GOT3 (cell line): Measurements from ENCODE around the gene TNNC2.
"Not testable (repeated sequence)": the region's sequence is repeated elsewhere in the genome, so short reads cannot be mapped to it uniquely, and the experiment has no call there.

Experiments used
- DNase-seq: peaks from one replicate; lab custom pipeline; 2025; ENCODE audit warnings: mixed read lengths; lab: John Stamatoyannopoulos, UW

The TNNC2 gene

DNA sequence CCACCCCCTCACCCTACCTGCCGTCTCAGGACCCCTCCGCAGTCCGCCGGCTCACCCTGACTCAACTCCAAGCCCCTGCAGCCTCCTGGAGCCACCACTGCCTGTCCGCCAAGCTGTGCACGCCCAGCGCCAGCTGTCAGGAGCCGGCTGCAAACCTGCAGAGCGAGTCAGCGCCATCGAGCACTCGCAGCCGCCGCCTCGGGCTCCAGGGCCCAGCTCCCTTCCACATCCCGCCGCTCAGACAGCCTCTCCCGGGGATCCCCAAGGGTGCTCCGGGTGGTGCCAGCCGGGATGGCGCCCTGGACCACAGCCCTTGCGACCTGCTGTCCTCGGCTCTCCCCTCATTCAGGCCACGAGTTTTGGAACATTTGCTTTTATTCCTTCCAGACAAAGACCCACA is 4.3 kb downstream of the TNNC2 start:
- no peak for DNase-seq

DNA sequence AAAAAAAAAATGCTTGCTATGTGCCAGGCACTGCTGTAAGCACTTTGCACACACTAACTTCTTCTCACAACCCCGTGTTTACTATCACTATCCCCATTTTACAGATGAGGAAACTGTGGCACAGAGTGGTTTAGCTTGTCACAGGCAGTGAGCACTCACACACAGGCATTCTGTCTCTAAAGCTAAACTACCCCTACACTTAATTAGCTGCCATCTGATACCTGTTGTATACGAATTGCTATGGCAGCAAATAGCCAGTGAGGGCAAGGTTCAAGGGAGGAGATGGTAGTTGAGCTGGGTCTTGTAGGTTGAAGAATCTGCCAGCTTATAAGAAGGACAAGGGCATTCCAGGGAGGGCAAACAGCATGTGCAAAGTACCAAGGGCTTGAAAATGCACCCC is 5.2 kb downstream of the TNNC2 start:
- no peak for DNase-seq

GRCh38 chr20:45819466-45819865 is 7.6 kb downstream of the TNNC2 start:
- no peak for DNase-seq

DNA sequence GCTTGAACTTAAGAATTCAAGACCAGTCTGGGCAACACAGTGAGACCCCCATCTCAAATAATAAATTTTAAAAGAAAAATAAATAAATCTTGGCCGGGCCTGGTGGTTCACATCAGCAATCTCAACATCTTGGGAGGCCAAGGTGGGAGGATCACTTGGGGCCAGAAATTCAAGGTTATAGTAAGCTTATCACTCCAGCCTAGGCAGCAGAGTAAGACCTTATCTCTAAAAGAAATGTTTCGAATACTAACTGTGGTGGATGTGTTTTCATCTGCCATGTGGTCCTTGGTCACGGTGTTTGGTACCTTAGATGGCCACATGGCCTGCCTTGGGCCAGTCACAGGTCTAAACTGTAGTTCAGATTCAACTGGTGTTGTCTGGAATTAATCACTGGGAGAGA is 8.9 kb downstream of the TNNC2 start:
- DNase-seq = no peak

DNA sequence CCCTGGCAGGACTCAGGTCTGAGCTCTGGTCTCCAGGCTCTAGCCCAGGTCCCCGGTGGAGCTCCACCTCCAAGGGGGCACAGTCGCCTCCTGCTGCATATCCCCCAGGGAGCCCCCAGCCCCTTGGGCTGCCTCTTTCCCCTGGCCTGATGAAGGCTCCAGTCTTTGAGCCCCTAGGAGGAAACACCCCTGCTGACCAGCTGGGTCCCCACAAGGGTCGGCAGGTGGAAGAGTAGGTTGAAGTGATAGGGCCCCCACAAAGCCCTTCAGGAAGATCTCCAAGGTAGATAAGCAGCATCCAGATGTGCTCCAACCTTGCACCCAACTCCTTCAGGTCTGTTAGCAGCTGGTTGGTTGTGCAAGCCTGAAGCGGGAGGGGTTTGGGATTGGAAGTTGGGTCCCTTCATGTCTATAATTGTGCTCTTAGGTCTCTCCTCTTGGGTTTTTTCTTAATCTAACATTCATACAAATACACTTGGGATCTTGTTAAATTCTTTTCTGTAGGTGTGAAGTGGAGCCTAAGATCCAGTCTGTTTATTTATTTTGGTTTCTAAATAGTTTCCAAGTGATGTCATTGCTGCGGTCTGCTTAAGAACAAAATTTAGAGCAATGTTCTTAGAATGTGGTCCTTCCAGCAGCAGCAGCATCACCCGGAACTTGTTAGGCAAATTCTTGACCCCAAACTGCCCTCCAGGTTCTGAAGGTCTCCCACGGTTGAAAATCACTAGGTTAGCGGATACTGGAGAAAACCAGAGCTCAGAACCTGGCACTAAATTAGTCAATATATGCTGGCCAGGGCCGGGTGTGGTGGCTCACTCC is 9.5 kb downstream of the TNNC2 start:
- no peak for DNase-seq

DNA sequence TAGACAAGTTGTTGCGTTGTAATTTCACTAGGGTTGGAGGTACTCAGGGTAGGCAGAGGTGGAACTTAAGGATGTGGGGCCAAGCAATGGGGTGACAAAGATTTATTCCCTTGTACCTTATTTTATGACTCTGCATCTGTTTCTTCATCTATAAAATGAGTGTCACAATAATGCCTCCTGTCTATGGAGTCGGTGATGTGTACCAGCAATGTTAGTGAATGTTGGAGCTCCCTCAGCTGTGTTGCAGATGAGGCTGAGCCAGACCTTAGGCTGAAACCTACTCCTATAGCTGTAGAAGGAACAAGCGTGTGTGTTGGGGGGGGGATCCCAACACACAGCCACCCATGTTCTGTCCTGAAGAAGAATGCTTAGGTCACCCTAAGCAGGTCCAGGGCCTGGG is 10.2 kb downstream of the TNNC2 start:
- no peak for DNase-seq

DNA sequence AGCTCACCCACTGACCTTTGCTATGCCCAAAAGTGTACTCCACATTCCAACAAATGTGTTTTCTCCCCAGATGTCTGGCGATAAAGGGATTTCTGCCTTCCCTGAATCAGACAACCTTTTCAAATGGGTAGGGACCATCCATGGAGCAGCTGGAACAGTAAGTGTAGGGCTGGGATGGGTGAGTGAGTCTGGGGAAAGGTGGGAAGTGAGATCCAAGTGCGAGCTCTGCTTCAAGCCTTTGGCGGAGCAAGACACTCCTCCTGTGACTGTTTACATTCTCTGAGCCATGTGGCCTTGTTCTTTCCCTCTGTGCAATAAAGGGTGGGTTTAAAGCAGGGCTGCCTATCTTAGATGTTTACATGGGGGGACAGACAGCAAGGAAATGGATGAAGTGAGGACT is 12.8 kb downstream of the TNNC2 start:
- no peak for DNase-seq

- no peak for DNase-seq
Observed at GRCh38 chr20:45813489-45813888, 13.6 kb downstream of the TNNC2 start.

- DNase-seq = no peak
Observed at GRCh38 chr20:45813006-45813340, 14.1 kb downstream of the TNNC2 start.

- peak; percentile 99 for DNase-seq
Observed at GRCh38 chr20:45812157-45813005, 14.7 kb downstream of the TNNC2 start, which contains the start of gene UBE2C. TSS of gene UBE2C (plus strand) at chr20:45812644. CDS start at chr20:45812696, 52 bp downstream.

DNA sequence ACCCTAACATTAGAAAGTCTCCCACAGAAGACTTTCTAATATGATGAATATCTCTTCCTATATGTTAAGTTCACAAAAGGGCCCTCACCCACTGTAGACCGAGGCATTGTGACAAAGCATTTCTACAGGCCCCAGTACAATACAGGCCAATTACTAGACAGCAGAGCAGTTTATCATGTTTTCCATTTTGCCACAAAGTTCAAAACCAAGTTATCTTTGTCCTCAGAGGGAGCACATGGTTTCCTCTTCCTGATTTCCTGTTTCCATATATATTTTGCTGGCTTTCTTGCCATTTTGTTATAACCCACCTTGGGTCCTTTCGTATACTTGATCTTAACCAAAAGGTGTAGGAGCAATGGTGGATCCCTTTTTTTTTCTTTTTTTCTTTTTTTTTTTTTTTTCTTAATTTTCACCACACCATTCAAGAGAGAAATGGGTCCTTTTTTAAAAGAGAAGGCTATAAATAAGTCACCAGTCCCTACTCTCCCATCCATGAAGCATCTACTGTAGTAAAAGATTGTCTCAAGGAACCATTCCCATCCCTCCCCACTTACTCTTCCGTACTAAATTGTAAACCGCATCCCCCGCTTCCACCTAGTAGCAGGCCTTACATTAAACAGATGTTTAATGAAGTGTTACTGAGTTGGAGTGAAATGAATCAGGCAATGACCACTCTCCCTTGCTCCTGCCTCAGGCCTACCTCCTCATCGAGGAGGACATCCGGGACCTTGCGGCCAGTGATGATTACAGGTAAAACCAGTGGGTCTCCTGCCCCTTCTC is 16.7 kb downstream of the TNNC2 start:
- DNase-seq = no peak

DNA sequence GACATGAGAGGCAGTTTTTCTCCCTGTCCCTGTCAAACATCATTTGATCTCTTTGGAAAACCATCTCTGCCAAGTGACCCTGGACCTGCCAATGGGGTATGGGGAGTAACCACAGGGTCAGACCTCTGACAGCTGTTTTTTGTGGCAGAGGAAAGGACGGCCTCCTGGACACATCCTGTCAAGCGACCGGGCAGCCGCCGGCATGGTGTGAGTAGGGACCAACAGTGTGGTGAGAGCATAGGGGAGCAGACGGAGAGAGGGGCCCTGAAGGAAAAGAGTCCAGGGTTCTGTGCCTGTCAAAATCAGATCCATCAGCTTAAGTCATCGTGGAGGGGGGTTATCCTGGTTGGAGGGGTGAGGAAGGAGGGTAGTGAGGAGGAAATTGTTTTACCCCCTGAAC is 25.3 kb downstream of the TNNC2 start:
- DNase-seq = no peak

GRCh38 chr20:45798935-45799642 is 28.0 kb downstream of the TNNC2 start:
- DNase-seq = no peak

DNA sequence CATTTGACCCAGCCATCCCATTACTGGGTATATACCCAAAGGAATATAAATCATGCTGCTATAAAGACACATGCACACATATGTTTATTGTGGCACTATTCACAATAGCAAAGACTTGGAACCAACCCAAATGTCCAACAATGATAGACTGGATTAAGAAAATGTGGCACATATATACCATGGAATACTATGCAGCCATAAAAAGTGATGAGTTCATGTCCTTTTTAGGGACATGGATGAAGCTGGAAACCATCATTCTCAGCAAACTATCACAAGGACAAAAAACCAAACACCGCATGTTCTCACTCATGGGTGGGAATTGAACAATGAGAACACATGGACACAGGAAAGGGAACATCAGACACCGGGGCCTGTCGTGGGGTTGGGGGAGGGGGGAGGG is 29.2 kb downstream of the TNNC2 start:
- not testable (repeated sequence) for DNase-seq

GRCh38 chr20:45797510-45797909 is 29.6 kb downstream of the TNNC2 start:
- not testable (repeated sequence) for DNase-seq

DNA sequence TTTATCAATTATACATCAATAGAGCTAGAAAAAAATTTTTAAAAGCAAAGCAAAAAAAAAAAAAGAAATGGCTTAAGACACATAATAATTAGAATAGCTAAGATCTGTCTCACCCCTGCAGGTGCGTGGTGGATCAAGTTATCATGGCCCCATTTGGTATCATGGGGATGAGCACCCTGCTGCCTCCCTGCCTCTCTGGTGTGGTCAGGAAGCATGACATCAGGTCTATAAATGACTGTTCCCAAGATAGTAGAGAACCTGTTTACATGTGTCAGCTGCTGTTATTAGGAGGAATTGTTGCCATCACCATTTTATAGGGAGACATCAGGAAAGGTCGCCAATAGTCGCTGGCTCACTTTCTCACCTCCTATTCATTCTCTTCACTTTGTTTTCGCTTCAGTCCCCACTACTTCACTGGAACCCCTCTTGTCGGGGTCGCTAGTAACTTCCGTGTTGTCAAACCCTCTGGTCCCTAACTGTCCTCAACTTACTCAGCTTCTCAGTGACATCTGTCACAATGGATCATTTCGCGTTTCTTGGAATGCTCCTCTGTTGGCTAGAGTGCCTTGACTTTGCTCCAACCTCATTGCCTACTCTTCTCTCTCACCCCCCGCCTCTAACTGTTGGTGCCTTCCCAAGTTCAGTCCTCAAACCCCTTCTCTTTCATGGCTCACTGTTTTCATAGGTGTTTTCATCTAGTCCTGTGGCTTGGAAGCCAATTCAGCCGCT is 30.6 kb downstream of the TNNC2 start:
- no peak for DNase-seq

DNA sequence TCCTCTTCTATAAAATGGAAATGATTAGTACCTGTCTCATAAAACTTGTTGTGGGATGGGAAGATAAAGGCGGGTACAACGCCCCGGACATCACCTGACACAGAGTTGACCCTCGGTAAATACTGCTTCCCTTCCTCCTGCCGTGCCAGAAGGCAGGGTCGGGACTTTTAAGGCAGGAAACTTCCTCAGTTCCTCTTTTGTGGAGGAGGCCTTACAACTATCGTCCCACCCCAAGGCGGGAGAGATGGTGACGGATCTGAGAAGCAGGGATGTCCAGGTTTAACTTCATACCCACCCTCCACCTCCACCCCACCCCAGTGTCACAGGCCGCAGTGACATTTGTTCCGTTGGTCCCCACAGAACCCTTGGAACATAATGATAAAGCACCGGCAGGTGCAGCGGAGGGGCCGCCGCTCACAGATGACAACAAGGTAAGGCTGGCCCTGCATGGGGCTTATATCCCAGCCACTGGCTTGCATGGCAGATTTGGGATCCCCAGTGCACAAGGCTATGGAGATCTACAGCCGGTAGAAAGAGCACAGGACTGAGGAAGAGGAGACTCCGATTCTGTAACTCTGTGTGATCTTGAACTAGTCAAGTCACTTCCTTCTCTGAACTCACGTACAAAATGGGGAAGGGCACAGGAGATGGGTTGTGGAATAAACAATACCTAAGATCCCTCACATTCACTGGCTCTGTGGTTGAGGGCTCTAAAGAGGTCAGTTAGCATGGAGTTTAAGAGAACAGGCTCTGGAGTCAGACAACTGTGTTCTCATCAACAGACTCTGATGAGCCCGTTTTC is 34.6 kb downstream of the TNNC2 start:
- no peak for DNase-seq

DNA sequence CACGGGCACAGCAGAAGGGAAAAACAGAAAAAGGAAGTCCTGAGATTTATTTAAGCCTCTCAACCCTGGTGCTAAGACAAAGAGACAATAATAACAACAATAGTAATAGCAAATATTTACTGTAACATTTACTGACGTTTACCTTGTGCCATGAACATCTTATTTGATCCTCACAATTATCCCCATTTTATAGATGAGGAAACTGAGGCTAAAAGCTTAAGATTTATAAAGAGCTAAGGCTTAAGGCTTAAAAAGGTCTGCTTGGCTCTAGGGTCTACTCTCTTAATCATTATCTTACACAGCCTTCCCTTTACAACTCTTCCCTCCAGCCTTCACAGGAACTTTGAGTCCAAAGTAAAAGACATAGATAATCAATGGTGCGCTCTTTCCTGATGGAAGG is 38.8 kb downstream of the TNNC2 start:
- no peak for DNase-seq

DNA sequence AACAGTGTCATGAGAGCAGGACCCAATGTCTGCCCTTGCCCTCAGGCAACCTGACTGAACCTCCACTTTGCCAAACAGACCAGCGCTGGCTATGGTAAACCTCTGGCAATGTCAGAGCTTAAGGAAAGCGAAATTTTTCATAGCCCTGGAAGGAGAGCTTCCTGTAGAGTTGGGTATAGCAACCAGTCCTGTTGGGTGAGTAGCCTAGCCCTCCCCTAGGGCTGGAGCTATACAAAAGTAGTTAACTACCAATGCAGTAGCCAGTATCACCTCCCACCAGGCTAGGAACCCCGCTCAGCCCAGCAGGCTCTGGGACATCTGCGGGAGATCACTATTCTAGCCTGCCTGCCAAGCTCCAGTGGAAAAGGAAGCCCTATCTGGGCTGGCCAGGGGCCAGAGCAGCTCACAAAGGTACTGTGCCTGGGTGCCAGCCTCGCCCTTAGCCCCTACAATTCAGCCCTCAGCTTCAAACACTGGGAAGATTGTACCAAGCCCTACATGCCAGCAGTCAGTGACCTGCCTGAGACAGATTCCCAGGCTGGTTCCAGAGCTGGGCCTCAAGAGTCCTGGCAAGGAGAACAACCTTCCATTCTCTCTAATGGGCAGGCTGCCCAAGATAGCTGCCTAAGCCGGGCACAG is 43.3 kb downstream of the TNNC2 start:
- DNase-seq = no peak

DNA sequence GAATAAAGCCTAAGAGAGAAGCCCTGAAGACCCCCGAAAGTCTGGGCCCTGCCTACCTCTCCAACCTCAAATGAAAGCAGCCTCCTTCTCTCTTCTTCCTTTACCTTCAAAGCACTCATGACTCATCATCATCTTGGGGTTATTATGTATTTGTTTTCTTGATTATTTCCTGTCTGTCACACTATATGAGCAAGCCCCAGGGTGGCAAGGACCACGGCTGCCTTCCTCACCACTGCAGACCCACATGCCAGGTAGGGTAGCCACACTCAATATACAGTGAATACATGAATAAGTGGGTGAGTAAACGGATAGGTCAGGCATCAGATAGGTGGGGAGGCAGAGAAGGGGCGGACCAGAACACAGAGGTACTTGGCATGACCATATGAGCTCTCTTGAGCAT is 44.2 kb downstream of the TNNC2 start:
- DNase-seq = no peak
